GM21360 (cell line): ENCODE measurements around the gene KIAA0232.
"Not testable (repeated sequence)": the region's sequence is repeated elsewhere in the genome, so short reads cannot be mapped to it uniquely, and the experiment has no call there.

Source experiments
- ATAC-seq: cut with Tn5 transposase; IDR thresholded peaks from one replicate; pipeline ENCODE4 v1.9.1; 2021; ENCODE audit warnings: mild to moderate bottlenecking, moderate library complexity; ENCODE audit not compliant: unreplicated experiment

Gene KIAA0232

GRCh38 chr4:6900181-6900812, 117.8 kb downstream of the KIAA0232 start:
- ATAC-seq, result no peak

GRCh38 chr4:6900956-6901355, 118.4 kb downstream of the KIAA0232 start:
- ATAC-seq, result no peak

- ATAC-seq, result no peak
These were observed 119.3 kb downstream of the KIAA0232 start for GRCh38 chr4:6901669-6902317.

GRCh38 chr4:6902318-6903042, 120.0 kb downstream of the KIAA0232 start:
- ATAC-seq, result no peak

GRCh38 chr4:6905516-6906445, 123.3 kb downstream of the KIAA0232 start:
- no peak for ATAC-seq

- not testable (repeated sequence) for ATAC-seq
These were observed 124.0 kb downstream of the KIAA0232 start for GRCh38 chr4:6906486-6906885.

GRCh38 chr4:6907658-6908191, 125.2 kb downstream of the KIAA0232 start:
- no peak for ATAC-seq

GRCh38 chr4:6908432-6909112, 126.0 kb downstream of the KIAA0232 start:
- no peak for ATAC-seq

- ATAC-seq, result peak; percentile 82
These were observed 126.8 kb downstream of the KIAA0232 start, which contains the start of gene TBC1D14 for GRCh38 chr4:6909113-6909969. Gene TBC1D14, plus strand, starts transcription at chr4:6909826. Its CDS starts 13,564 bp downstream, at chr4:6923390.

- ATAC-seq, result peak; percentile 23
These were observed 127.4 kb downstream of the KIAA0232 start for GRCh38 chr4:6909970-6910339.

GRCh38 chr4:6910340-6910959, 127.9 kb downstream of the KIAA0232 start:
- no peak for ATAC-seq

GRCh38 chr4:6910960-6911874, 128.7 kb downstream of the KIAA0232 start:
- ATAC-seq, result no peak

GRCh38 chr4:6911917-6912316, 129.4 kb downstream of the KIAA0232 start:
- ATAC-seq, result not testable (repeated sequence)

GRCh38 chr4:6912441-6912840, 129.9 kb downstream of the KIAA0232 start:
- no peak for ATAC-seq

GRCh38 chr4:6913350-6913905, 130.9 kb downstream of the KIAA0232 start:
- no peak for ATAC-seq

- ATAC-seq, result no peak
These were observed 131.9 kb downstream of the KIAA0232 start for GRCh38 chr4:6914448-6914847.
